GM12878 (cell line): ENCODE measurements around the gene LAMB1. TPM values are rescaled to one million over a fixed set of nuclear protein-coding genes. Genes with fewer than 3 reads are reported as not detected.
"Not testable (repeated sequence)": the region's sequence is repeated elsewhere in the genome, so short reads cannot be mapped to it uniquely, and the experiment has no call there.

Source experiments
- ATAC-seq: fragments of 200-7000 bp; cut with Tn5 transposase; 3 replicates; pipeline ENCODE4 v1.9.1; 2020; ENCODE audit warnings: mild to moderate bottlenecking, moderate library complexity
- BruUV-seq: library from RNA; stranded (reverse); fragments of 400-500 nt; replicated peaks from 2 replicates; lab custom pipeline; 2021; lab: Mats Ljungman, UMichigan
- CTCF ChIA-PET: fragments of 300-600 bp; sonication (Branson Sonifier 250); formaldehyde crosslinking; extraction: SDS; loops from one replicate; lab custom pipeline; 2021; ENCODE audit warnings: inconsistent platforms; lab: Yijun Ruan, JAX
- POLR2A ChIA-PET: fragments of 350-600 bp; formaldehyde crosslinking; extraction: SDS; loops from one replicate; lab custom pipeline; 2021; ENCODE audit warnings: inconsistent platforms; lab: Charles Lee
- RAD21 ChIA-PET: fragments of 300-600 bp; sonication (Branson Sonifier 250); formaldehyde crosslinking; loops from one replicate; lab custom pipeline; 2023; ENCODE audit warnings: antibody characterized with exemption; ENCODE audit not compliant: unreplicated experiment; lab: Charles Lee
- SMC1A ChIA-PET: fragments of 300-600 bp; sonication (Branson Sonifier 250); formaldehyde crosslinking; loops from one replicate; lab custom pipeline; 2023; ENCODE audit not compliant: unreplicated experiment, uncharacterized antibody; lab: Charles Lee
- DNase-seq: peaks from one replicate; pipeline ENCODE4 v3.0.0-alpha.2; 2011; ENCODE audit warnings: low read depth, low spot score
- FAIRE-seq: peaks from 3 replicates; lab custom pipeline; 2011; peaks lifted over from hg19 to GRCh38; lab: Jason Lieb, UNC
- H2AFZ ChIP-seq: 2 replicates; pipeline ENCODE4 v1.6.0; 2011; ENCODE audit warnings: low read depth, low read length, control low read depth; ENCODE audit not compliant: control insufficient read depth
- H3K27ac ChIP-seq: 2 replicates; pipeline ENCODE4 v1.5.1; 2011; ENCODE audit warnings: control low read depth; ENCODE audit not compliant: control insufficient read depth, insufficient read depth
- H3K27me3 ChIP-seq, 2 experiments: replicated peaks in 1 of 2; 2 replicates each; pipeline versions ENCODE4 v1.6.0 to v1.6.1; 2011; ENCODE audit warnings: low read length in 1 of 2; ENCODE audit not compliant: control insufficient read depth in 2 of 2, insufficient read depth in 2 of 2
- H3K36me3 ChIP-seq, 2 experiments: 2 replicates each; pipeline ENCODE4 v1.5.1; 2011; ENCODE audit warnings: low read length in 1 of 2; ENCODE audit not compliant: control insufficient read depth in 2 of 2, insufficient read depth in 2 of 2
- H3K4me1 ChIP-seq: 2 replicates; pipeline ENCODE4 v1.6.1; 2011; ENCODE audit warnings: mild to moderate bottlenecking, low read length, moderate library complexity, mixed read lengths; ENCODE audit not compliant: control insufficient read depth, insufficient read depth
- H3K4me2 ChIP-seq: 2 replicates; pipeline ENCODE4 v1.6.0; 2011; ENCODE audit warnings: control low read depth; ENCODE audit not compliant: control insufficient read depth, insufficient read depth
- H3K4me3 ChIP-seq: fragments of 200-600 bp; sonication (generic); 2 replicates; pipeline ENCODE4 v1.5.1; 2016
- H3K79me2 ChIP-seq: 2 replicates; pipeline ENCODE4 v1.6.0; 2011; ENCODE audit warnings: low read length; ENCODE audit not compliant: control insufficient read depth, insufficient read depth
- H3K9ac ChIP-seq: 2 replicates; pipeline ENCODE4 v1.8.0; 2011; ENCODE audit warnings: low read length, control low read depth, mixed read lengths; ENCODE audit not compliant: control insufficient read depth, insufficient read depth
- H3K9me3 ChIP-seq: replicated peaks from 3 replicates; pipeline ENCODE4 v1.5.1; 2011; ENCODE audit warnings: mild to moderate bottlenecking, low read length; ENCODE audit not compliant: control insufficient read depth, insufficient read depth
- H4K20me1 ChIP-seq: 2 replicates; pipeline ENCODE4 v1.6.0; 2011; ENCODE audit not compliant: control insufficient read depth, insufficient read depth
- CBFB ChIP-seq: IDR thresholded peaks from 2 replicates; pipeline ENCODE4 v1.6.1; 2016; ENCODE audit warnings: antibody characterized with exemption, low read depth
- NR2C2 ChIP-seq: IDR thresholded peaks from 2 replicates; pipeline ENCODE4 v1.6.1; 2011; ENCODE audit warnings: borderline replicate concordance, low read depth; ENCODE audit not compliant: control insufficient read depth, insufficient read length
- WGBS: methylation state at CpG from one replicate; pipeline ENCODE4 v1.1.6; 2016; ENCODE audit warnings: low lambda C conversion rate; ENCODE audit not compliant: insufficient replicate concordance, insufficient coverage; ENCODE audit errors: missing lambda C conversion rate; 5-methylcytosine and 5-hydroxymethylcytosine counted together
- in situ Hi-C: fragments of 300-500 bp; cut with MboI; formaldehyde crosslinking; loops from 9 replicates; pipeline ENCODE4 v1.14.3; 2018; ENCODE audit warnings: mixed read lengths
- intact Hi-C: fragments of 100-400 bp; cut with micrococcal nuclease; formaldehyde crosslinking; loops from one replicate; pipeline ENCODE4 v1.14.2; 2022; ENCODE audit not compliant: unreplicated experiment
- polyA plus RNA-seq, 11 experiments: library from polyadenylated mRNA; depleted of rRNA in 4 of 11; unstranded in 6 of 11; stranded (reverse) in 5 of 11; fragments of >200 nt; fragmentation: Nextera tagmentation in 4 of 11; fragmentation: Illumina TruSeq in 1 of 11; extraction: Ambion mirVana in 4 of 11; extraction: Trizol in 1 of 11; gene quantifications; 1 replicate in 1 of 11; 2 replicates in 10 of 11; pipeline versions ENCODE4 v1.2.1 to v1.2.3, GENCODE V29; 2011 to 2016; ENCODE audit warnings: inconsistent platforms in 2 of 11, missing spikeins in 2 of 11, low read depth in 1 of 11
- total RNA-seq, 4 experiments: library from RNA; depleted of rRNA in 3 of 4; stranded (reverse); fragments of >200 nt in 3 of 4; fragmentation: Illumina TruSeq in 1 of 4; extraction: Trizol in 1 of 4; gene quantifications; 2 replicates each; pipeline versions ENCODE4 v1.2.1 to v1.2.3, GENCODE V29; 2013 to 2021

Gene LAMB1
- total and polyA plus RNA-seq, 10 of the 15 experiments (the other 5 are each of a cell fraction or from before 2014, with no cell fraction given), result 0.05 to 2.2 (median 1.2) TPM; not detected in 4

GRCh38 chr7:107957436-107957835 is 45.5 kb downstream of the LAMB1 start:
- ChIA-PET RAD21 (no interaction called here), POLR2A (no interaction called here), CTCF (interaction anchor here (1.4 kb wide), 1 partner anchor 83 kb away, joined by 3 read pairs; no protein-coding TSS in a partner anchor), SMC1A (no interaction called here)
- H3K4me2 ChIP-seq, result no peak overlapping the region
- no peak overlapping the region for H3K9ac ChIP-seq
- intact Hi-C loops (no loop called here), in situ Hi-C loops (no loop called here)
- H4K20me1 ChIP-seq, result no peaks in the 10 kb centered on the region
- no peaks in the 10 kb centered on the region for H3K4me1 ChIP-seq
- no peak overlapping the region for H3K27ac ChIP-seq
- FAIRE-seq (no peak), ATAC-seq (no peak), DNase-seq (no peak)
- H3K4me3 ChIP-seq, result no peak overlapping the region
- no peak for TF ChIP-seq CBFB
- TF ChIP-seq NR2C2, result no peak
- H2AFZ ChIP-seq, result no peak overlapping the region
- WGBS, result 18% methylated on average over 2 of the region's 2 CpGs
- no peaks in the 10 kb centered on the region for H3K36me3 ChIP-seq
- no peaks in the 10 kb centered on the region; a peak in 1 of 4 replicates for H3K27me3 ChIP-seq
- no TSS peak for BruUV-seq
- H3K9me3 ChIP-seq, result no peaks in the 10 kb centered on the region
- H3K79me2 ChIP-seq, result no peaks in the 10 kb centered on the region

- POLR2A ChIA-PET, FAIRE-seq, intact Hi-C loops, in situ Hi-C loops, SMC1A ChIA-PET, H3K4me2 ChIP-seq, H3K27ac ChIP-seq, ATAC-seq, H3K27me3 ChIP-seq, H3K4me1 ChIP-seq, BruUV-seq, H3K36me3 ChIP-seq, H2AFZ ChIP-seq, H4K20me1 ChIP-seq, DNase-seq, H3K4me3 ChIP-seq, H3K79me2 ChIP-seq, H3K9me3 ChIP-seq, RAD21 ChIA-PET, H3K9ac ChIP-seq: not testable (repeated sequence)
- CTCF ChIA-PET, result interaction anchor here (1.3 kb wide), 1 partner anchor 59 kb away, joined by 4 read pairs; no protein-coding TSS in a partner anchor
- 52% methylated on average over 4 of the region's 4 CpGs for WGBS
These were observed 46.0 kb downstream of the LAMB1 start for GRCh38 chr7:107956950-107957349.
